ENCODE data around the gene ROR2.

Gene ROR2

GRCh38 chr9:91604451-91605179 lies 345.4 kb downstream of the ROR2 start:
- no peak for DNase-seq

GRCh38 chr9:91603932-91604331 lies 346.1 kb downstream of the ROR2 start:
- DNase-seq, result no peak

DNA sequence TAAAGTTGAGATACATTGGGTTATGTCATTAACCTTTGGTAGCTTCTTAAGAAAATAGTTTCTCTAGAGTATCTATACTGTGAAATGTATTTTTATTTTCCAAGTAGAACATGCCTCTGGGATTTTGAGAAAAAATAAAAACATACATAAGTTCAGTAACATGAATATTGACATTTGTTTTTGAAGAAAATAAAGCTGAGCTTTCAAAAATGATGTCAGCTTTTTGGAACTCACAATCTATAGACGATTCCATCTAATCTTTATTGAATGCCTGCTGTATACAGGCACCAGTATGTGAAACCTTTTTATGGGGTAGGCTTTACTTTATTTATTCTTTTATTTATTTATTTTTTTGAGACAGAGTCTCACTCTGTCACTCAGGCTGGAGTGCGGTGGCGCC lies 350.5 kb downstream of the ROR2 start:
- no peak for DNase-seq

DNA sequence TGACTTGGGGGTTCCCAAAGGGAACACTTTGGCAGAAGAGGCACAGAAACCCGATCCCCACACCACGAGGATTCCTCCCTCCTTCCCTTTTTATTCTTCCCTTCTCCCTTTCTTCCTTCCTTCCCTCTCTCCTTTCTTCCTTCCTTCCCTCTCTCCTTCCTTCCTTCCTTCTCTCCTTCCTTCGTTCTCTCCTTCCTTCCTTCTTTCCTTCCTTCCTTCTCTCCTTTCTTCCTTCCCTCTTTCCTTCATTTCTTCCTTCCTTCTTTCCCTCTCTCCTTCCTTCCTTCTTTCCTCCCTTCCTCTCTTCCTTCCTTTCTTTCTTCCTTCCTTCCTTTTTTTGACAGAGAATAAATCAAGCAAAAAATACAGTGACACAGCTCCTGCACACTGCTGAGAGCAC lies 358.4 kb downstream of the ROR2 start:
- no peak for DNase-seq

DNA sequence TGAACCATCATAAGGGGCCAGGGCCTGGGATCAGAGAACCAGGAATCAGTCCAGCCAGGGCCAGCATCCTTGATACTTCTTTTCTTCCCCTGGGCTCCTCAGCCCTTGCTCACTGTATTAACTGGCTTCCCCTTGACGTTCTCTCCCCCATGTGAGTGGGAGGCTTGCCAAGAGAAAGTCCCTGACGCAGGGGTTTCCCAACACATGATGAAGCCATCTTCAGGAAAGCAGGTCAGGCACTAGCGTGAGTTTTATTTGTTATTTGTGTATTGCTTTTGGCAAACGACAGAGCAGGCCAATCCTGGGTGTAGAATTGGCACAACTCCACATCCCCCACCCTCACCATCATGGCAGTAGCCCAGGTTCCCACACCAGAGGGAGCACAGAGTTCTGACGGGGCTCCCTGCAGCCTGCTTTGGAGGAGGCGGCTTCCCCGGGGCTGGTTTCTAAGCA lies 360.9 kb downstream of the ROR2 start:
- no peak for DNase-seq

GRCh38 chr9:91586282-91586681 lies 363.7 kb downstream of the ROR2 start:
- no peak for DNase-seq

DNA sequence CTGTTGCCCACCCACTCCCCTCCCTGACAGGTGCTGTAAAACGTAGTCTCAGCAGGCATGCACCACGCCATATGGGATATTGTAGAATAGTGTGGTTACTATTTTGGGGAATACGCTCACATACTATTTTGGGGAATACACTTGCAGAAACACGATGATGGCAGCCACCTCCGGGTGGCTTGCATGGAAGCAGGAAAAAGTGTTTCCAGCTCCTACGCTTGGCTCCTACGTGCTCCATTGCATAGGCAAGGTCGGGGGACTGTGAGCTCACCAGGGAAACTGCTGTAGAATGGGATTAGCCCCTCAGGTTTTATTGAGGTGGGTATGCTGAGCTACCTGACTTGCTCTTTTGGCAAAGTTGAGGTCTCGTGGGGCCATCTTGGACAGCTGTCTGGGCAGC lies 366.1 kb downstream of the ROR2 start:
- no peak for DNase-seq

- DNase-seq, result no peak
Observed at GRCh38 chr9:91583161-91583875, 366.7 kb downstream of the ROR2 start.

GRCh38 chr9:91582181-91582580 lies 367.8 kb downstream of the ROR2 start:
- DNase-seq, result no peak

DNA sequence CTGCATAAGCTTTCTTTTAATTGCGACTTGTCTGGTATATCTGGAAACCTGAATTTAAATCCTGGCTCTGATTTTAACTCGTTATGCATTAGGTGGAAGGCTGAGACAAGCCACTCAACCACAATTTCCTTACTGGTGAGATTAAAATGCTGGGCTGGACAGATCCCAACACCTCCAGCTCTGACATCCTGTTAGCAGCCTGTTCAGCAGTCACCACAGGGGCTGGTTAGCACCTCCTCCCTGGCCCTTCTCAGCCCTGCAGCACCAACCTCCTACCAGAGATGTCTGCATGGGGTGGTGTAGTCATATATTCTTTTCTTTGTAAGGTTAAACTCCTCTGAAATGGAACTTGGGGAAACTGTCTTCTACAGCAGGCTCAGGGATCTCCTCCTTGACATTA lies 369.9 kb downstream of the ROR2 start:
- DNase-seq, result no peak

- DNase-seq, result no peak
Observed at GRCh38 chr9:91578911-91579310, 371.1 kb downstream of the ROR2 start.

GRCh38 chr9:91577633-91578061 lies 372.4 kb downstream of the ROR2 start:
- no peak for DNase-seq

GRCh38 chr9:91572811-91573210 lies 377.2 kb downstream of the ROR2 start:
- no peak for DNase-seq

- DNase-seq, result no peak
Observed at GRCh38 chr9:91572044-91572443, 378.0 kb downstream of the ROR2 start.

- no peak for DNase-seq
Observed at GRCh38 chr9:91571036-91571435, 379.0 kb downstream of the ROR2 start.

DNA sequence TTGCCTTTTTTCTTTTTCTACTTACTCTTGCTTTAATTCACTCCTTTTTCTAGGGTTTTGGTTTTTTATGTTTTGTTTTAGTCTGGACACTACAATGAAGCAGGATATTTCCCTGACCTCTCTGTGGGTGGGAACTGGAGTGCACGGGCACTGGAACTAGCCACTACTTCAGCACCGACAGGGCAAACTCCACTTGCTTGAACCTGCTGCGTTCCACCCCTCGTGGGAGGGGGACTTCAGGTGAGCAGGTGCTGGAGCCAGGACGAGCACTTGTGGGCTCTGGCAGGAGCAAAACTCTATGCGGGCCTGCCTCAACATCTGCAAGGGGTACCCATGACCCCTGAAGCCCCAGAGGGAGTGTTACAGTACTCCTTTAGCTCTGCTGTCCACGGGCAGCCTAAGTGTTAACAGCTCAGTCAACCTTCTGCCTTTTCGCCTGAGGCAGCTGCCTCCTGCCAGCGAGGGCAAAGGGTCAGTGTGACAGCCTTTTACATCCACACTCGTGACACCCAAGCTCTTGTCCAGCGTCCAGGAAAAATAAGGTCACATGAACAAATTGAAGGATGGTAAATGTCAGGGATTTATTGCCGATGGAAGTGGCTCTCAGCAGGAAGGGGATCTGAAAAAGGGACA lies 382.3 kb downstream of the ROR2 start:
- no peak for DNase-seq

DNA sequence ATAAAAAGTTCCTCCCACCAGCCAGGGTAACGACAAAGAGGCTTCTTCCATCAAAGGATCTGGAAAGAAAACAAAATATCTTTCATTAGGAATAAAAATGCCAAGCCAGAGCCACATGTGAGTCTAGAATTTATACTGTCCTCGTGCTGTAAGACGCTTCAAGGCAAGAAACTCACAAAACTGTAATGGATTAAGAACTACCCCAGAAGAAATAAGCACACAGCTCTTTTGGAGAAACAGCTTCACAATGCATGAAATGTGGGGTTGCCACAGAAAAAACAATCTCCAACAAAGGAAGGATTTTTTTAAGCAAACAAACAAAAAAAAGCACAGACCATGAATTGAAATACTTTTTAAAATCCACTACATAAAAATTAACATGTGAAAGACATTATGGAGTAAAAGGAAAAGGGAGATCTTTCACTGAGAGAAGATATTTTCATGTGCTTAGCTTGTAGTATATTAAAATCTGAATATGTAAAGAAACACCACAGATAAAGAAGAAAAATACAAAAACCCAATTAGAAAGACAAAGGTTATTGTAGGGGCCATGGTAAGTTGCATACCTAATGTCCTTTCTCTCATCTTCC lies 385.9 kb downstream of the ROR2 start:
- DNase-seq, result no peak

DNA sequence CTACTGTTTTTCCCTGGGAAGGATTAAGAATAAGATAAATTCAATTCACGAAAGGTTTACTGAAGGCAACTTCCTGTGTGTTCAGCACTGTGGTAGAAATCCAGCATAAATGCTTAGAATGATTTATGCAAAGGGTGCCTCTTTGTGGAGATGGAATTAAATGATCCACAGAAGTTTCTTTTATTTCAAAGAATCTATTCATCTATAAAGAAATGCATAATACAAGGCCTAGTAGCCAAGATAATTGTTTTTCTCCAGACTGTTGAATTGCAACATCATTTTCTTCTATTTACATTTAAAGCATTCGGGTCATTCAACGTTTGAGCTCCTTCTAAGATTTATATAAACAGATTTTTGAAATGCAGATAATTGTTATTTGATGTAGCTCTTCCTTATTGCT lies 387.6 kb downstream of the ROR2 start:
- DNase-seq, result no peak

DNA sequence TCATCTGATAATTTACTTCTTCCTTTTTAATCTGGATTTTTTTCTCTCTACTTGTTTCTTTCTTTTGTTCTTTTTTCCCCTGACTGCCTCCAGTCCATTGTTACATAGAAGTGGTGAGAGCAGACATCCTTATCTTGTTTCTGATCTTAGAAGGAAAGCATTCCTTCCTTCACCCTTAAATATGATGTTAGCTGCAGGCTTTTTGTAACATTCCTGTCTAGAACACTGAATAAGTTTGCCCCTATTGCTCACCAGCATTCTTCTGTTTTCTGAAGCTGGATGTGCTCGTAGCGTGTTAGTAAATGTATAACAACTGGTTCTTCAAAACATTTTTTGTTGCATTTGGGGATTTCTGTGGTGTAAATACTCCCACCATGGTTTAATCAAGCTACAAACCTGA lies 389.7 kb downstream of the ROR2 start:
- no peak for DNase-seq

GRCh38 chr9:91558879-91559278 lies 391.1 kb downstream of the ROR2 start:
- no peak for DNase-seq

- DNase-seq, result no peak
Observed at GRCh38 chr9:91558395-91558794, 391.6 kb downstream of the ROR2 start.

GRCh38 chr9:91557327-91557726 lies 392.7 kb downstream of the ROR2 start:
- no peak for DNase-seq

- no peak for DNase-seq
Observed at GRCh38 chr9:91555132-91555531, 394.9 kb downstream of the ROR2 start.

DNA sequence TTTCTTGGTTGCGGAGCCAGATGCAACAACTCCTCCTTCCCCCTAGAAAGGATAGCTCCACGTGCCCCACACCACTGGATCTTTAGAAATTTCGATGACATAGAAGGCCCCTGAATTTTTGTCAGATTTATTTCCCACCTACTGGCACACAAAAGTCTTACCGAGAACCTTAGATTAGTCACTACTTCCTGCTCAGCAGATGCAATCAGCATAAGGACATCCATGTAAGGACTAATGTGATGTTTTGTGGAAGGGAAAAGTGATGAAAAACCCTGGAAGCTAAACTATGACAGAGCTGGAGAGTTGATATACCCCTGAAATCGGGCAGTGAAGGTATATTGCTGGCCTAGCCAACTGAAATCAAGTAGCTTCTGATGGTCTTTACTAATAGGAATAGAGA lies 400.9 kb downstream of the ROR2 start:
- no peak for DNase-seq
